ENCODE measurements around the gene BCAS1. TPM values are rescaled to one million over a fixed set of nuclear protein-coding genes. Genes with fewer than 3 reads are reported as not detected.

The BCAS1 gene, protein sequence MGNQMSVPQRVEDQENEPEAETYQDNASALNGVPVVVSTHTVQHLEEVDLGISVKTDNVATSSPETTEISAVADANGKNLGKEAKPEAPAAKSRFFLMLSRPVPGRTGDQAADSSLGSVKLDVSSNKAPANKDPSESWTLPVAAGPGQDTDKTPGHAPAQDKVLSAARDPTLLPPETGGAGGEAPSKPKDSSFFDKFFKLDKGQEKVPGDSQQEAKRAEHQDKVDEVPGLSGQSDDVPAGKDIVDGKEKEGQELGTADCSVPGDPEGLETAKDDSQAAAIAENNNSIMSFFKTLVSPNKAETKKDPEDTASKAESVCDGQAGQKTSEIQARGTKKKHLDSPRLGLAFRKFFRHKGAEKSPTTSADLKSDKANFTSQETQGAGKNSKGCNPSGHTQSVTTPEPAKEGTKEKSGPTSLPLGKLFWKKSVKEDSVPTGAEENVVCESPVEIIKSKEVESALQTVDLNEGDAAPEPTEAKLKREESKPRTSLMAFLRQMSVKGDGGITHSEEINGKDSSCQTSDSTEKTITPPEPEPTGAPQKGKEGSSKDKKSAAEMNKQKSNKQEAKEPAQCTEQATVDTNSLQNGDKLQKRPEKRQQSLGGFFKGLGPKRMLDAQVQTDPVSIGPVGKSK
- not detected for total RNA-seq
- polyA plus RNA-seq, result under 1 TPM in 1 of 2 donors, not detected in 1; 0.03 TPM
- long read RNA-seq, donor 1, result 0 reads
- long read RNA-seq, donor 2, result 0 reads
- long read RNA-seq, donor 3, result 0 reads

DNA sequence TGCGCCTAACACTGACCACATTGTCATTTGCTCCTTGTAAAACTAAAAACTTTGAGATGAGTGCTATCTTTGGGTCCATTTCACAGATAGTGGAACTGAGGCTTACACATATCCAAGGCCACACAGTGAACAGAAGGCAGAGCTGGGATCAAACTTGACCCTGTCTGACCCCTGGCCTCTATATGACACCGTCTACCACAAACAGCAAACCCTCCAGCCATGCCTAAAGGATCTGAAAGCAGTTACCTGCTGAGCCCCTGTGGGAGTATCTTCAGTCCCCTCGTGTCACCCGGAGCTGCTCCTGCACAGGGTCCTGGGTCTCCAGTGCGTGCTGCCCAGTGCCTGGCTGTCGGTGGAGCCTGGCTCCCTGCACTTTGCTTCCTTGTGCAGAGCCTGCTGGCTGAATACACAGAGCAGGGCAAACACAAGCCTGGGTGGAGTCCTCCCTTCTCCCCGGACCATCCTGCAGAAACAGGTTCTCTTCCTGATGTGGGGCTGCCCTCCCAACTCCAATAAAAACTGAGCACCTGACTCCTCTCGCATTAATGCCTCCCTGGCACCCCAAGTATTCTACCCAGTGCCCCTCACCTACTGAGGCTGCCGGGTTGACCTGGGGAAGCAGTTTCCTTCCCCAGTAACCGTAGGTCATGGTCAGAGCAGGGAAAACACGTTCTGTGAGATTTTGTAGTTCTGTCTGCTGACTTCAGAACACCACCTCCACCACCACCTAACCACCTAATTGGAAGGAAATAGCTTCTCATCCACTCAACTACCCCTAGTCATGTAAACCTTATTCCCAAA lies at the start of gene BCAS1:
Gene BCAS1, minus strand, starts transcription at position 408 of the 801 bp plus-strand sequence. CDS start 11,876 bp downstream, outside the sequence.
- intact Hi-C loops (cut with DNase I), result no loop called here
- TF ChIP-seq, protein P1, sequence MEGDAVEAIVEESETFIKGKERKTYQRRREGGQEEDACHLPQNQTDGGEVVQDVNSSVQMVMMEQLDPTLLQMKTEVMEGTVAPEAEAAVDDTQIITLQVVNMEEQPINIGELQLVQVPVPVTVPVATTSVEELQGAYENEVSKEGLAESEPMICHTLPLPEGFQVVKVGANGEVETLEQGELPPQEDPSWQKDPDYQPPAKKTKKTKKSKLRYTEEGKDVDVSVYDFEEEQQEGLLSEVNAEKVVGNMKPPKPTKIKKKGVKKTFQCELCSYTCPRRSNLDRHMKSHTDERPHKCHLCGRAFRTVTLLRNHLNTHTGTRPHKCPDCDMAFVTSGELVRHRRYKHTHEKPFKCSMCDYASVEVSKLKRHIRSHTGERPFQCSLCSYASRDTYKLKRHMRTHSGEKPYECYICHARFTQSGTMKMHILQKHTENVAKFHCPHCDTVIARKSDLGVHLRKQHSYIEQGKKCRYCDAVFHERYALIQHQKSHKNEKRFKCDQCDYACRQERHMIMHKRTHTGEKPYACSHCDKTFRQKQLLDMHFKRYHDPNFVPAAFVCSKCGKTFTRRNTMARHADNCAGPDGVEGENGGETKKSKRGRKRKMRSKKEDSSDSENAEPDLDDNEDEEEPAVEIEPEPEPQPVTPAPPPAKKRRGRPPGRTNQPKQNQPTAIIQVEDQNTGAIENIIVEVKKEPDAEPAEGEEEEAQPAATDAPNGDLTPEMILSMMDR (IDR thresholded peaks at IDR 0.05), result no peak
- Histone ChIP-seq H3K36me3 (no peaks in the 10 kb centered on the region), H3K27me3 (peaks cover 0 to 6% (median 4%) of the 10 kb centered on the region in 7 donors), H3K9me3 (no peaks in the 10 kb centered on the region), H3K4me3 (no peak within 1 kb of the TSS), H3K27ac (no peak within 1 kb of the TSS), H3K4me1 (no peaks in the 10 kb centered on the region)
- DNase-seq (no peak), ATAC-seq (no peak)
- WGBS, 2 donors, result 72 to 77% methylated on average over 11 of the region's 11 CpGs

DNA sequence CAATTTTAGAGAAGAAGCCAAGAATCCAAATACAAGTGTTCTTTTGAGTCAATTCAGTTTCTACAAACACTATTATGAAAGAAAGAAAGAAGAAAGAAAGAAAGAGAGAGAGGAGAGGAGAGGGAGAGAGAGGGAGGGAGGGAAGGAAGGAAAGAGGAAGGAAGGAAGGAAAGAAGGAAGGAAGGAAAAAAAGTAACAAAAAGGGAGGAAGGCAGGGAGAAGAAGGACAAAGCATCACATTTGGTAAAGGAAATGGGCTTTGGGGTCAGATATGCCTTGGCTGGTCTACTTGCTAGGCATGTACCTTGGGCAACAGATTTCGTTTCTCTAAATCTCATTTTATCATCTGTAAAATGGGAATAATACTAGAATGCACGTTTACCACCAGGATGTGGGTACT lies 49.4 kb upstream of the BCAS1 start:
- DNase-seq (no peak), ATAC-seq (no peak)
- no peak overlapping the region for H3K27ac ChIP-seq
- H3K4me3 ChIP-seq, result no peak overlapping the region
- TF ChIP-seq, protein P1 (IDR thresholded peaks at IDR 0.05), result no peak
- peaks cover 0 to 14% (median 0%) of the 10 kb centered on the region in 9 donors for H3K4me1 ChIP-seq
- H3K27me3 ChIP-seq, result peaks cover 0 to 10% (median 0%) of the 10 kb centered on the region in 7 donors
- WGBS, 2 donors, result 71 to 76% methylated on average over 2 of the region's 2 CpGs
- no peaks in the 10 kb centered on the region for H3K36me3 ChIP-seq
- no peaks in the 10 kb centered on the region for H3K9me3 ChIP-seq
- intact Hi-C loops (cut with DNase I), result loop anchor here in 1 of 10 donors (10.0 kb wide), 1 partner anchor 55 kb away; the partner anchor contains the start of gene CYP24A1

DNA sequence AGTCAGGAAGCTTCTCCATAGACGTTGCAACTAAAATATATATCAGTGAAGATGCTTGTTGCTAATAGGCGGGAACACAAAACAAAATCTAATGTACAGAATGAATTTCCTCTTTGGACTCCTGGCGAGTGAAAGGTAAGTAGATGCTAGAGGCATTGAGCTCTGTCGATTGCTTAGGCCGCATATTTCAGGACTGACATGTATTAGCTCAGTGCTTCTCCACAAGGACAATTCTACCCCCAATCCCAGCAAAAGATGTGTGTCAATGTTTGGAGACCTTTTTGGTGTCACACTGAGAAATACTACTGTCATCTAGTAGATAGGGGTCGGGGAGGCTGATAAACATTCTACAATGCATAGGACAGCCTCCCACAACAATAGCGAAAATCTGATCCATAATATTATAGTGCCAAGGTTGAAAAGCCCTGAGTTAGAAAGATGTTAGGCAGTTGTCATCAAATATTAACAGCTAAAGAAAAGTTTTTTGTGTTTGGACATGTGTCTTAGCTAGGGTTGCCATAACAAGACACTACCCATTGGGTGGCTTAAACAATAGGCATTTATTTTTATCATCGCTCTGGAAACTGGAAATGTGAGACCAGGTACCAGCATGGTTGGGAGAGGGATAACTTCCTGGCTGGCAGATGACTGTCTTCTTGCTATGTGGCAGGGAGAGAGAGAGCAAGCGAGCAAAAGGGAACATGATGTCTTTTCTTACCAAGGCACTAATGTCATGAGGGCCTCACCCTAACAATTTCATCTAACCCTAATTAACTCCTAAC lies 48.0 kb upstream of the BCAS1 start:
- no peaks in the 10 kb centered on the region for H3K36me3 ChIP-seq
- ATAC-seq (no peak), DNase-seq (no peak)
- H3K9me3 ChIP-seq, result no peaks in the 10 kb centered on the region
- no peak overlapping the region for H3K27ac ChIP-seq
- H3K27me3 ChIP-seq, result peaks cover 0 to 17% (median 0%) of the 10 kb centered on the region in 7 donors
- H3K4me3 ChIP-seq, result no peak overlapping the region
- H3K4me1 ChIP-seq, result peaks cover 0 to 14% (median 0%) of the 10 kb centered on the region in 9 donors
- 75 to 80% methylated on average over 9 of the region's 9 CpGs for WGBS, 2 donors
- intact Hi-C loops (cut with DNase I), result loop anchor here in 1 of 10 donors (10.0 kb wide), 1 partner anchor 56 kb away; the partner anchor contains the start of gene CYP24A1
- TF ChIP-seq, protein P1 (IDR thresholded peaks at IDR 0.05), result no peak
